Calu3 (cell line): ENCODE measurements around the gene BID. TPM values are rescaled to one million over a fixed set of nuclear protein-coding genes. Genes with fewer than 3 reads are reported as not detected.

Experiments
- BruUV-seq: library from RNA; stranded (reverse); fragments of 400-500 nt; replicated peaks from 2 replicates; lab custom pipeline; 2021; lab: Mats Ljungman, UMichigan
- CTCF ChIA-PET: fragments of 300-600 bp; sonication (Branson Sonifier 250); formaldehyde crosslinking; loops from one replicate; lab custom pipeline; 2022; ENCODE audit warnings: antibody characterized with exemption; lab: Charles Lee
- DNase-seq: peaks from one replicate; pipeline ENCODE4 v3.0.0; 2022
- H3K27ac Mint-ChIP-seq: one replicate; pipeline ENCODE4 v1.8.0; 2022; ENCODE audit warnings: mixed read lengths; ENCODE audit not compliant: unreplicated experiment
- H3K27me3 Mint-ChIP-seq: one replicate; pipeline ENCODE4 v1.8.0; 2022; ENCODE audit warnings: mixed read lengths; ENCODE audit not compliant: unreplicated experiment
- H3K36me3 Mint-ChIP-seq: one replicate; pipeline ENCODE4 v1.8.0; 2022; ENCODE audit warnings: mild to moderate bottlenecking, moderate library complexity, mixed read lengths; ENCODE audit not compliant: insufficient read depth, unreplicated experiment
- H3K4me1 Mint-ChIP-seq: one replicate; pipeline ENCODE4 v1.8.0; 2022; ENCODE audit warnings: mild to moderate bottlenecking, low read depth, mixed read lengths; ENCODE audit not compliant: unreplicated experiment
- H3K4me3 Mint-ChIP-seq: one replicate; pipeline ENCODE4 v1.8.0; 2022; ENCODE audit warnings: mild to moderate bottlenecking, low read depth, moderate library complexity, mixed read lengths; ENCODE audit not compliant: unreplicated experiment
- H3K9me3 Mint-ChIP-seq: one replicate; pipeline ENCODE4 v1.8.0; 2022; ENCODE audit warnings: low read depth, mixed read lengths; ENCODE audit not compliant: unreplicated experiment
- intact Hi-C: fragments of 100-400 bp; cut with micrococcal nuclease; formaldehyde crosslinking; loops from one replicate; pipeline ENCODE4 v1.10.0; 2022; ENCODE audit not compliant: unreplicated experiment
- total RNA-seq: library from RNA; stranded (reverse); gene quantifications from 2 replicates; pipeline ENCODE4 v1.2.3, GENCODE V29; 2022
- TF ChIP-seq, protein P1 (sequence below): fragments of 200-600 bp; IDR thresholded peaks from one replicate; pipeline ENCODE4 v1.8.0; 2022; ENCODE audit warnings: antibody characterized with exemption; ENCODE audit not compliant: unreplicated experiment

The BID gene
- total RNA-seq, 1 experiment from 2014 or later: 99.3 TPM

DNA sequence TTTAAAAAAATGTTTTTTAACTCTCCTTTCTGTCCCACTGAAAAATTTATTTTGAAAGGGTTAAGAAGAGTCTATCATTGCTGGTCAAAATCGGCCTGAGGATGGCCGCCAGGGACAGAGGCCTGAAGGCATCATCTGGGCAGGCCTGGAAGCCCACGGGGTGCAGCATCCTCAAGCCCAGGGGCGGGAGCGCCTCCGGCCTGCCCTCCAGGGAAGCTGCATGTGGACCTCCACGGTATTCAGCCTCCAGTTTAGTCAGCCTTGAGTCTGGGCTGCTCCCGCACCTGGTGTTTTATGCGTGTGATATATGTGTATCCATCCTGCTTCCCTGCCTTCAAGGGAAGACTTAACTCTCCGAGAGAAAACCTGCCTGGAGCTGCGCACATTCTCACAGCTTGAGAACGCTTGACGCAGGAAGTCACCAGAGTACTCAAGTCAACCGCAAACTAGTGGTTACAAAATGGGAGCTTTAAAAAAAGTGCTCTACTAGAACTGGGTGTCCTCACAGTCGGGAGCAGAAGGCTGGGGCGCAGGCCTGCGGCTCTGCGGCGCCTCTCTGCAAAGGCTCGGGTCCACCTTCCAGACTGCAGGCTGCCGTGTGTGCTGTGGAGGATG lies 13.6 kb upstream of the BID start:
- intact Hi-C loops: no loop called here
- Mint-ChIP-seq H3K36me3 (no peaks in the 10 kb centered on the region), H3K27ac (no peak overlapping the region), H3K9me3 (no peaks in the 10 kb centered on the region), H3K4me3 (no peak overlapping the region), H3K27me3 (no peaks in the 10 kb centered on the region), H3K4me1 (peaks cover 3% of the 10 kb centered on the region)
- TF ChIP-seq, protein P1, sequence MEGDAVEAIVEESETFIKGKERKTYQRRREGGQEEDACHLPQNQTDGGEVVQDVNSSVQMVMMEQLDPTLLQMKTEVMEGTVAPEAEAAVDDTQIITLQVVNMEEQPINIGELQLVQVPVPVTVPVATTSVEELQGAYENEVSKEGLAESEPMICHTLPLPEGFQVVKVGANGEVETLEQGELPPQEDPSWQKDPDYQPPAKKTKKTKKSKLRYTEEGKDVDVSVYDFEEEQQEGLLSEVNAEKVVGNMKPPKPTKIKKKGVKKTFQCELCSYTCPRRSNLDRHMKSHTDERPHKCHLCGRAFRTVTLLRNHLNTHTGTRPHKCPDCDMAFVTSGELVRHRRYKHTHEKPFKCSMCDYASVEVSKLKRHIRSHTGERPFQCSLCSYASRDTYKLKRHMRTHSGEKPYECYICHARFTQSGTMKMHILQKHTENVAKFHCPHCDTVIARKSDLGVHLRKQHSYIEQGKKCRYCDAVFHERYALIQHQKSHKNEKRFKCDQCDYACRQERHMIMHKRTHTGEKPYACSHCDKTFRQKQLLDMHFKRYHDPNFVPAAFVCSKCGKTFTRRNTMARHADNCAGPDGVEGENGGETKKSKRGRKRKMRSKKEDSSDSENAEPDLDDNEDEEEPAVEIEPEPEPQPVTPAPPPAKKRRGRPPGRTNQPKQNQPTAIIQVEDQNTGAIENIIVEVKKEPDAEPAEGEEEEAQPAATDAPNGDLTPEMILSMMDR: no peak
- BruUV-seq: no TSS peak
- DNase-seq: no peak
- CTCF ChIA-PET: no interaction called here

DNA sequence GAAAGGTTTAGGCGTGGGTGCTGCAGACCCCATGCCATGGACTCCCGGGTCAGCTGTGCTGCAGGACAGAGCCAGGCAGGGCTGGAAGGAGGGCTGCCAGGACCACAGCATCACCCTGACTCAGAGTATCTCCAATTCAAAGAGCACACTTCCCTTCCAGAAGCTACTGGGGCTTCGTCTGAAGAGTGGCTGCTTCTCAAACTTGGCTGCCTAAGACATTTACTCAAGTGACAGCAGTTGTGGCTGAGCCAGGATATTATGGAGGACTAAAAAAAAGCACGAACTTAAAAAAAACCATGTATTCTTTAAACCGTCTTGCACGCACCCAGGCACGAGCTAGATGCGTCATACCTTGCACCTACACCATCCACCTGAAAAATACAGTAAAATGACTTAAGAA lies 13.0 kb upstream of the BID start:
- TF ChIP-seq, protein P1: no peak
- DNase-seq: no peak
- no peaks in the 10 kb centered on the region for H3K9me3 Mint-ChIP-seq
- CTCF ChIA-PET: interaction anchor here (2.8 to 3.8 kb wide), 2 partner anchors 13 to 44 kb away, joined by 23 to 68 read pairs; partner anchors contain the start of gene BID
- H3K4me3 Mint-ChIP-seq: no peak overlapping the region
- intact Hi-C loops: no loop called here
- H3K27ac Mint-ChIP-seq: no peak overlapping the region
- peaks cover 9% of the 10 kb centered on the region for H3K4me1 Mint-ChIP-seq
- H3K36me3 Mint-ChIP-seq: no peaks in the 10 kb centered on the region
- H3K27me3 Mint-ChIP-seq: no peaks in the 10 kb centered on the region
- no TSS peak for BruUV-seq

DNA sequence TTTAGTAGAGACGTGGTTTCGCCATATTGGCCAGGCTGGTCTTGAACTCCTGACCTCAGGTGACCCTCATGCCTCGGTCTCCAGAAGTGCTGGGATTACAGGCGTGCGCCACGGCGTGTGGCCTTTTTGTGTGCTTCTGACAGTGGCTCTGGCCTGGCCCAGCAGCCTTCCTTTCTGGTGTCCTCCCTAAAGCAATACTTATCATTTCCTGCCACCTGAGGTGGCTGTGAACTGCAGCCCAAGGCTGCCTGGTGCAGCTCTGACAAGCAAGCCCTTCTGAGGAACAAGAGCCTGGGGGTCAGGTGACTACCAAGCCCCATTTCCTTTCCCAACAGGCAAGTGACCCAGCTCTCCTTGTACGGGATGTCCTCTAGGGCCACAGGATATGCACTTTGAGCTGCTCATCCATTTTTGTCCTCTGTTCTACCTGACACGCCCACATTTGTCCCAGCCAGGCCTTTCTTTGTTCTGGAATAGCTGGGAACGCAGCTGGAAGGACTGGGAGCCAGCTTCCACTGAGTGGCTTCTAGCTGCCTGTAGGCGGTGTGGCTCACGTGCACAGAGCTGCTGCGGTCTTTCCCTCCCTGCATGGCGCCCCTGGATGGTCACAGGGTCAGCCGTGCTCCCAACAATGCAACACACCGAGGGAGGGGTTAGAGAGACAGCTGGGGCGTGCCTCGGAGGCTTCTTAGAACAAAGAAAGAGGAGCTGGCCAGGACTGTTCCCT lies 12.3 kb upstream of the BID start:
- CTCF ChIA-PET: interaction anchor here (1.6 to 3.8 kb wide), 3 partner anchors 13 to 291 kb away, joined by 5 to 68 read pairs (median 23); partner anchors contain the start of genes BID and PEX26
- H3K27me3 Mint-ChIP-seq: no peaks in the 10 kb centered on the region
- no peaks in the 10 kb centered on the region for H3K9me3 Mint-ChIP-seq
- no peak overlapping the region for H3K4me3 Mint-ChIP-seq
- H3K27ac Mint-ChIP-seq: no peak overlapping the region
- TF ChIP-seq, protein P1: no peak
- peaks cover 15% of the 10 kb centered on the region for H3K4me1 Mint-ChIP-seq
- H3K36me3 Mint-ChIP-seq: no peaks in the 10 kb centered on the region
- DNase-seq: no peak
- BruUV-seq: no TSS peak
- intact Hi-C loops: no loop called here

DNA sequence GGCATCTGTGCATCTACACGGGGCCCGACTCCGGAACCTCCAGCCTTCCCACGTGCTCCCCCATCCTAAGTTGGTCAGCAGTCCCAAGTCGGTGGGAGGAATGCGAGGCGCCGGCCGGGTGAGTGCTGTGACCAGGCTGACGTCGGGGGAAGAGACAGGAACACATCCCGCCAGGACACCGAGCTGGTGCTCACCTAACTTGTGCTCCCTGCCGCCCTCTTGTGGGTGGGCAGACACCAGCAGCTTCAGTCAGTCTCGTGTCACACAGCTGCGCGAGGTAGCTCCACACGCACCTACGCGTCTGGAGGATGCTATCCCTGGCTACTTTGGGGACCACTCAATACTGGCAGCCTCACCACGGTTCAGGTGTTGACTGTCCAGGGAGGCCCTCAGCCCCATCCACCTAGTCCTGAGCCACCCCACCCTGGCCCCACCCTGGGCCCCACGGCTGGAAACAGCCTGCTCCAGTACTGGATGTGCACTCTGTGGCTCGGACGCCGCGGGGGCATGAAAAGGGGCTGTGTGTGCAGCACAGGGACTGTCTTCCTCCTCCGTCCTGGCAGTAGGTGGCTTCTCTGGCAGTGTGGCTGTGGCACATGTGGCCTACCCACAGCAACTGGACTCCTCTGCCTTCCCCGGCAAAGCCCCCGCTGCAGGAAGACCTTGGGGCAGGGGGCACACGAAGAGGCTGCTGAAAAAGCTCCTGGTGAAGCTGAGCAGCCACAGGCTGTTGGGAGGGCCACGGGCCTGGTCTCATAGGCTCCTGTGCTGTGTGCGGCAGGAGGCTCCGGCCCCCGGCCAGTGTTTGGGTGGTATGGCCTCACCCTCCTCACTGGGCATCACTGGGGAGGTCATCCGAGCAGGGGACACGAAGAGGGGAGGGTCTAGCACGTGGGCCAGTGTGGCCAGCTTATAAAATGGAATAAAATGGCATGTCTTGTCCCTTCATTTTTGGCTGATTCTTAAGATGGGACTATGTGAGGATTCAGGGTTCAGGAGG lies 11.2 kb upstream of the BID start:
- Mint-ChIP-seq H3K27ac (no peak overlapping the region), H3K4me1 (peaks cover 25% of the 10 kb centered on the region), H3K4me3 (no peak overlapping the region), H3K9me3 (no peaks in the 10 kb centered on the region), H3K27me3 (no peaks in the 10 kb centered on the region), H3K36me3 (no peaks in the 10 kb centered on the region)
- peak; percentile 92 for DNase-seq
- CTCF ChIA-PET: interaction anchor here (0.6 to 3.8 kb wide), 14 partner anchors 12 to 711 kb away, joined by 3 to 68 read pairs (median 5); partner anchors contain the start of genes BCL2L13, BID and PEX26
- TSS peak; percentile 22 for BruUV-seq
- TF ChIP-seq, protein P1: peak; percentile 81
- intact Hi-C loops: loop anchor here (1.0 kb wide), 1 partner anchor 227 kb away; no protein-coding TSS in a partner anchor
